ENCODE results near the gene APBA2.

DNA sequence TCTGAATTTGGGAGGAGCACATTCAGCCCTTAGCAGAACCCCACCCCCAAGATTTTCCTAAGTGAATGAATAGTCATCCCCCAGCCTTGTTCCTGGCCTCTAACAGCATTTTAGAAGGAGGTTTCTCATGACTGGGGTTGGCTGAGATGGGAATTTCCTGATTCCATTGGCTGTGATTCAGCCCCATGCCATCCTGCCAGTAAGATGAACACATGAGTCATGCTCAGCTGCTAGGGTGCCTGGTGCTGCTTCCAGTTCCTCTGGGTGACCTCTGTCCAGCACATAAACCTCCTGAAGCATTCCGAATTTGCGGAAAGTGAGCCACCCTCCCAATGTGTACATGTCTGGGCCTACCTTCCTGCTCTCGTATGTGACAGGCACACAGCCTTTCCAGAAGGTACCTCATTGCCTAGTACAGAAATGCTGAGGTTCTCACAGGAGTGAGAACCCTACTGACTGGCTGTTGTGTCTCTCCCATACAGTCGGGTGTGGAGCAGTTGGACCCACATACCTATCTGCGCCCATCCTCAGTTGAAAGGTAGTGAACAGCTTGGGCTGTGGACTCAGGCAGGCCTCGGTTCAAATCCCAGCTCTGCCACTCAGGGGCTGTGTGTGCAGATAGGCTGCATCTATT, 91.7 kb downstream of the APBA2 start:
- TF ChIP-seq POLR2A (IDR thresholded peaks at IDR 0.05), result no peak
- TF ChIP-seq, protein P1, sequence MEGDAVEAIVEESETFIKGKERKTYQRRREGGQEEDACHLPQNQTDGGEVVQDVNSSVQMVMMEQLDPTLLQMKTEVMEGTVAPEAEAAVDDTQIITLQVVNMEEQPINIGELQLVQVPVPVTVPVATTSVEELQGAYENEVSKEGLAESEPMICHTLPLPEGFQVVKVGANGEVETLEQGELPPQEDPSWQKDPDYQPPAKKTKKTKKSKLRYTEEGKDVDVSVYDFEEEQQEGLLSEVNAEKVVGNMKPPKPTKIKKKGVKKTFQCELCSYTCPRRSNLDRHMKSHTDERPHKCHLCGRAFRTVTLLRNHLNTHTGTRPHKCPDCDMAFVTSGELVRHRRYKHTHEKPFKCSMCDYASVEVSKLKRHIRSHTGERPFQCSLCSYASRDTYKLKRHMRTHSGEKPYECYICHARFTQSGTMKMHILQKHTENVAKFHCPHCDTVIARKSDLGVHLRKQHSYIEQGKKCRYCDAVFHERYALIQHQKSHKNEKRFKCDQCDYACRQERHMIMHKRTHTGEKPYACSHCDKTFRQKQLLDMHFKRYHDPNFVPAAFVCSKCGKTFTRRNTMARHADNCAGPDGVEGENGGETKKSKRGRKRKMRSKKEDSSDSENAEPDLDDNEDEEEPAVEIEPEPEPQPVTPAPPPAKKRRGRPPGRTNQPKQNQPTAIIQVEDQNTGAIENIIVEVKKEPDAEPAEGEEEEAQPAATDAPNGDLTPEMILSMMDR (IDR thresholded peaks at IDR 0.05), result no peak
- TF ChIP-seq EP300 (IDR thresholded peaks at IDR 0.05; ENCODE audit: low read depth), result no peak
- no peak for TF ChIP-seq POLR2AphosphoS5 (IDR thresholded peaks at IDR 0.05)

Data from transverse colon (tissue), 4 donors.